NCI-H1048 (cell line): ENCODE data around the gene CELA1.

Experiments used
- DNase-seq: peaks from one replicate; lab custom pipeline; 2025; lab: John Stamatoyannopoulos, UW

Gene CELA1

DNA sequence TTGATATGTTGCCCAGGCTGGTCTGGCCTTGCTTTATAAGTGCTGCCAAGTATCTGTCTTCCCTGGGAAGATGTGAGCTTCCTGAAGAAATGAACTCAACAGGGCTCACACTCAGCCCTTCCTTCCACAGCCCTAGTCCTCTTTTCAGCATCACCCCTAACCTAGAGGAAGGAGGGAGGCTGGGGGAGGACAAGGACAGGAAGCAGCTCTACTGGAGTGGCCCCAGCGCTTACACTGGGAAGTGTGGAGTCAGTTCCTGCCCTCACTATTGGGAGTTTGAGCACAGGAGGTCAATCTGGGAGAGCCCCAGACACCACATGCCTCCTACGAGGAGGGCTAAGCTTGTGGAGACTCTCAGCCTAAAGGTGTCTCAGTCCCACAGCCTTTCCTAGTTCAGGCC lies 27.9 kb upstream of the CELA1 start:
- DNase-seq: no peak

DNA sequence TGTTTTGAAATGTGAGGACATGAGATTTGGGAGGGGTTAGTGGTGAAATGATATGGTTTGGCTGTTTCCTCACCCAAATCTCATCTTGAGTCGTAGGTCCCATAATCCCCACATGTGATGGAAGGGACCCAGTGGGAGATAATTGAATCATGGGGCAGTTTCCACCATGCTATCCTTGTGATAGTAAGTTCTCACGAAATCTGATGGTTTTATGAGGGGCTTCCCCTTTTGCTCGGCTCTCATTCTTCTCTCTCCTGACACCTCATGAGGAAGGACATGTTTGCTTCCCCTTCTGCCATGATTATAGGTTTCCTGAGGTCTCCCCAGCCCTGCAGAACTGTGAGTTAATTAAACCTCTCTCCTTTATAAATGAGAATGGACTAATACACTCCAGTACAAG lies 26.7 kb upstream of the CELA1 start:
- DNase-seq: no peak

DNA sequence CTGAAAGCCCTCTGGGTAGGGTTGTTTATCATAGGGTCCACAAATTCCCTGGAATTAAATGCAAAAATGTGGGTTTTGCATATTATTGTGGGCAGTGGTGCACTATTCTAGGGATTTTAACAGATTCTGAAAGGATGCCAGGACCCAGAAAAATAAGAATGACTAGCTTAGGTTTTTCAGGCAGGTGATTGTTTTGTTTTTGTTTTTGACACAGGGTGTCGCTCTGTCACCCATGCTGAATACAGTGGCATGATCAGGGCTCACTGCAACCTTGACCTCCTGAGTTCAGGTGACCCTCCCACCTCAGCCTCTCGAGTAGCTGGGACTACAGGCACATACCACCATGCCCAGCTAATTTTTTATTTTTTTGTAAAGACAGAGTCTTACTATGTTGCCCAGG lies 25.5 kb upstream of the CELA1 start:
- no peak for DNase-seq

DNA sequence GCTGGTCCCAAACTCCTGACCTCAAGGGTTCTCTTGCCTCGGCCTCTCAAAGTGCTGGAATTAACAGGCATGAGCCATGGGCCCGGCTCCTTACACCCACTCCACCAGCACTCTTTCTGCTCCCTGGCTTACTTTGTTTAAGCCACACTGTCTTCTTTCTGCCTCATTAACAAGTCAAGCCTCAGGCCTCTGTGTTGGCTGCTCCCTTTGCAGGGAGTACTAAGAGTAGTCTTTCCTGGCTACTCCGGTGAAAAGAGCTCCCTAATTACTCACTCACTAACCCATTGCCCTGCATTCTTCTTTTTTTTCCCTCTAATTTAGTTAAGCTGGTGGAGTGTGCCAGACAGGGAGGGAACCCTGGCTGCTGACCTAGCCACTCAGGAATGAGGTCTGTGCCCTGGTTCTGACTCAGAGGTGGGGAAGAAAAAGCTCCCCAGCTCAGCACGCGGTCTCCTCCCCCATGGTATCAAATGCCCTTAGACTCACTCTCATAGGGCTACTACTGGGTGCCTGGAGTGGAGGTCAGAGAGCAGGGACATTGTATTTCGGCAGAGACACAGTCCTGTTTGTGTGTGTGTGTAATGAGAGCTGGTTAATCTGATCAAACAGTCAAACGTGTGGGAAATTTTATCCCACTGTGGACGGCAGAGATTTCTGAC lies 24.9 kb upstream of the CELA1 start:
- DNase-seq: no peak

DNA sequence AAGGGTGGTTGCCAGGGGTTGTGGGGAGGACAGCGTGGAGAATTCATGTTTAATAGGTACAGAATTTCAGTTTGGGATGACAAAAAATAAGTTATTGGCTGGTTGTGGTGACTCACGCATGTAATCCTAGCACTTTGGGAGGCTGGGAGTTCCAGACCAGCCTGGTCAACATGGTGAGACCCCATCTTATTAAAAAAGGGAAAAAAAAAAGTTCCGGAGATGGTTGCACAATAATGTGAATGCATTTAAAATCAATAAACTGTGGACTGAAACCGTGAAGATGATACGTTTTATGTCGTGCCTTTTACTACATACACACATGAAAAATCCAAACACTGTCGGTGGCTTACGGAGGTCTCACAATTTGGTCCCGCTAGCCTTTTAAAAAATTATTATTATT lies 24.2 kb upstream of the CELA1 start:
- DNase-seq: no peak

DNA sequence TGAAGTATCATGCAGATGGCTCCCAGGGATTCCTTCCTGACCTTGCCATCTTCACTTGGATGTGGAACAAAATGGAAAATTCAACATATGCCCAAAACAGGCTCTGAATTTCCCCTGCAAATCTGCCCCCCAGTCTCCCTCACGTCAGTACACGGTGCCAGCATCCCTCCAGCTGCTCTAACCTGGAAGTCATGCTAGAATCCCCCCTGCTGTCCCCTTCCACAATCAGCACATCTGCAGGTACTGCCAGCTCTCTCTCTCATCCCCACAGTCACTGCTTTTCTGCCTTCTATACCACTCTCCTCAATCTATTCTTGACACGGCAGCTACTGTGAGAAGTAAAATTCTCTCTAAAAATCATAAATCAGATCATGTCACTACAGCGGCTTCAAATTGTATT lies 23.1 kb upstream of the CELA1 start:
- no peak for DNase-seq

DNA sequence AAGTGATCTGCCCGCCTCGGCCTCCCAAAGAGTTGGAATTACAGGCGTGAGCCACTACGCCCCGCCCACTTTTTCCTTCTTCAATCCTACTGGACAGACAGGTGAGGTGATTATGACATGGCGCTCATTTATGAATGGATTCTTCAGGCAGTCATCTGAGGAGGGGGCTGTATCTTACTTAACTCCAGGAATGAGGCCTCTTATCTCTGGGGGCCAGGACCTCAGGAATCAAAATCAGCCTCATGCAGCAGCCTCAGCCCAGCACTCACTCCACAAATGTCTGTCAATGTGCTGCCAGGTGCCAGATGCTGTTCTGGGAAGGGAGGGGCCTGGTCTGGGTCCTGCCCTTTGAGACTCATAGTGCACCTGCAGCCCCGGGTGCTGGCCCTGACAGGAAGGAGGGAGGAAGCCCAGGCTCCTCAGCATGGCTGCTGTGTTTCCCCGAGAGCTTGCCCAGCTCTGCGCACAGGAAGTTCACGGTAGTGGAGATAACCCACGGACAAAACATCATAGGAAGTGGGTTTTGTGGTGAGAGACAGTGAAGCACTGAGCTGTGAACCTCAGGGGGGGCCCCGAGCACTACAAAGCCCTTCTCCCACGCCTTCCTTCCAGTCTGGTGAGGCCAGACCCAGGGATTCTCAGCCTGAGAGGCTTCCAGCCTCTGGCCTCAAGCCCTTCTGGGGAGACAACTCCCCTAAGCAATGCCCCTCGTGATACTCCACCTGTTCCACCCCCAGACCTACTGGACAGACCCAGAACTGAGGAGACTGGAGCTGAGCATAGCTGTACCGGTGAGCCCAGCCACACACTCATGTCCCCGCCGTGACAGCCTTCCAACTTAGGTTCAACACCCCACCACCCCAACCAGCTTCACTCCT lies 22.4 kb upstream of the CELA1 start:
- no peak for DNase-seq

DNA sequence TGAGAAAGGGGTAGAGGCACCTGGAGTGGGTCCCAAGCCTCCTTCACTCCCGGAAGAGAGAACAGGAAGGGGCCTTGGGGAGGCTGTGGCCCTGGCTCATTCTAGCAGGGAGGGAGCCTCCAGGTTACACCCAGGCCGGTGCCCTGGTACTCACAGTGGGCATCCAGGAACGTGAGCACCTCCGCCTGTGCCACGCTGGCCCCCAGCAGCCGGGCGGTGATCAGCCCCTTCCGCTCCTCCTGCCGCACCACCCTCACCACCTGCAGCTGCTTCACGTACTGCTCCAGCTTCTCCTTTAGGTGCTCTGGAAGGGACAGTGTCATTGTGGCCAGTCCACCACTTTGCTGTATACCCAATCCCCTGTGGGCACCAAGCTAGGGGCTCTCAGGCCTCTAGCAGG lies 18.8 kb upstream of the CELA1 start:
- DNase-seq: no peak

DNA sequence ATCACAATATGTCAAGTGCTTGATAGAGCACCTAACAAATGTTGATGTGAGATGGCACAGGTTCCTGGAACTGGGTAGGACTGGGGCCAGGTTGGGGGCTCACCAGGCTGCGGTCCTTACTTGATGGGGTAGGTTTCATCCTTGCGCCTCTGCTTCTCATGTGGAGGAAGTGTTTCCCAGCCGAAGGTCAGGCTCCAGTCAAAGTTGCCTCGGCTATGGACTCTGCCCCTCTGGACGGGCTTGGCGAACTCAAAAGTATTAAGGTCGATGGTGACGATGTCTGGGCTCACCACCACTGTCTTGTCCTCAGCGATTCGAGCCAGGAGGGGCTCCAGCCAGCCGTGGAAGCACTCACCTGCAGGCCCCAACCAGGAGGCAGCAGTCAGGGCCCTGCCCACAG lies 17.5 kb upstream of the CELA1 start:
- no peak for DNase-seq

DNA sequence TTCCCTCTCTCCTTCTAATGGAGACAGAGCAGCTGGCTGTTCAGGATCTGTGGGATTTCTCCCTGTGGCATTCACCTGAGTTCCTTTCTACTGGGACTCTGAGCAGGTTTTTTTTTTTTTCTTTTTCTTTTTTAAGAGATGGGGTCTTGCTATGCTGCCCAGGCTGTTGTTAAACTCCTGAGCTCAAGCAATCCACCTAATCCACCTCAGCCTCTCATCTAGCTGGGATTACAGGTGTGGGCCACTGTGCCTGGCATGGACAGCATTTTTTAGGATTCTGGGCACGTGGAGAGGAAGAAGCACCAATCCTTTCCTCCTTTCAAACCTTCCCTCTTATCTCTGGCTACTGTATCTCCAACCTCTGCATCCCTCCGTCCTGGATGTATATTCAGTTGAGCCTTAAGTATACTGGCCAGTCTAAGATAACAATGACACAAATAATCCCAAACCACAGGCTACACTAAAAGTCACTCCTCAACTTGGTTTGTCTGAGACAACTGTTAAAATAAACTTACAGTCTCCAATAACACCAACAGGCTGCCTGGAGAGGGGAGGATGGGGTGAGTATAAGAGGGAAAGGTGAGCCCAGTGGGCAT lies 16.4 kb upstream of the CELA1 start:
- no peak for DNase-seq

DNA sequence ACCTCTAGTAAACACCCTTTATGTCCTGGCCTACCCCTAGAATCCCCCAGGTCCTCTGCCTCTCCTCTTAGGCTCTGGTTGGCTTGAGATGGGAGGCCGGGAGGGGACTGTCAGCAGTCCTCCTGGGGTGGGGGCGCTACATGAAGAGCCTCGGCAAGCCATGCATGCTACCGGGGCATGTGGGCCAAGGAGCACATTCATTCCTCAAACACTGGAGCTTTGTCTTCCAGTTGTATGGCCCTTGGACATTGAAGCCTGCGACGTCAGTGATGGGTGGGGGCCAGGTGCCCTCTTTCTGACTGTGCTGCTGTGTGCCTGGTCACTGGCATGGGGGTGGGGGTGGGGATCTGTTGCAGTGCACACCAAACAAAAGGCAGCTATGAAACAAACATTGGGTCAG lies 15.8 kb upstream of the CELA1 start:
- no peak for DNase-seq

DNA sequence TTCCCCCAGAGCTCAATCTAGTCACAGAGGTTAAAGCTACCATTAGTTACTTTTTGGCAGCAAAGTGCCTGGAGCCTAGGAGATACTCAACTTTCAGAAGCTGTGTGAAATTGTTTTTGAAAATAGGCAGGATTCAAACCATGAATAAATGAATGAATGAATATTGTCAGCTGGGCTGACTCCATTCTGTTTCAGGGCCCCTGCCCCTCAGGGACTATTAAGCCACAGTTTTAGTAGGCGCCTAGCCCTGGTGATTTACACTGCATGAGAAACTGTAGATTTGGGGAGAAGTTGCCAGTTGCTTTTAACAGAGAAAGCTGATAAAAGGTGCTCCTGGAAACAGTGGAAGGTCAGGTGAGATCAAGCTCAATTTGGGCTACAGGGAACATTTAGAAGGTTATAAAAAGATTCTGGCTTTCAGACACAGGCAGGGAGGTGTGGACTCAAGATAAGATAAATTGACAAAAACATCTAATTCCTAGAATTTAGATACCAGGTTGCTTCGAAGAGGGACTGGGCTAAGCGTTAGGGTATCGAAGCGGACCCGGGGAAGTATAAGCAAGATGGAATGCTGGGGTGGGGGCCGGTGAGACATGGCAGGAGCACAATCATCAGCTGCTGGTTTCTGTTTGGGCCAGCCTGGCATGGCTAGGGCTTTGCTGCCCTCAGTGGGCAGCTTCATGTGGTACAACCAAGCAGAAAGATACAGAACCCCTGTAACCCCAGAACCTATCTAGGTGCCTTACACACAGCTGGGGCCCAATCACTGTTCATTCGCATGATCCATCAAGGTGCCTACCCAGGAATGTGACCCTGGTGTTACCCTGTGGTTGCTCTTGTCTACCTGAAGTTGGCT lies 14.9 kb upstream of the CELA1 start:
- no peak for DNase-seq

DNA sequence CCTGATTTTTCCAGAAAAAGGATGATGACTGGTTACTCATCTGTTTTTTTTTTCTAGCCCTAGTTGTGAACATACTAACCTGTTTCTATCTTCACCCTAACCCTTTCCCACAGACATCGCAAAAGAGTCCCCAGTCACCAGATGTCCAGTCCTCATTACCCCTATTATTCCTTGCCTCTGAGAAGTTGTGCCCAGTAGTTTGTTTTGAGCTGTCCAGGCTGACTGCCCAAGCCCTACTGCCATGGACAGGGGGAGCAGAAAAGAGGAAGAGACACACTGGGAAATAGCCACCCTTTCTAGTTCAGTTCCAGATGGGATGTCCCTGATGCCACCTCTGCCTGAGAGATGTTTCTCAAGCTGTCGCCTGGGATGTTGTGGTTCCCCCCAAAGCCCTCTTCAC lies 13.8 kb upstream of the CELA1 start:
- DNase-seq: no peak

DNA sequence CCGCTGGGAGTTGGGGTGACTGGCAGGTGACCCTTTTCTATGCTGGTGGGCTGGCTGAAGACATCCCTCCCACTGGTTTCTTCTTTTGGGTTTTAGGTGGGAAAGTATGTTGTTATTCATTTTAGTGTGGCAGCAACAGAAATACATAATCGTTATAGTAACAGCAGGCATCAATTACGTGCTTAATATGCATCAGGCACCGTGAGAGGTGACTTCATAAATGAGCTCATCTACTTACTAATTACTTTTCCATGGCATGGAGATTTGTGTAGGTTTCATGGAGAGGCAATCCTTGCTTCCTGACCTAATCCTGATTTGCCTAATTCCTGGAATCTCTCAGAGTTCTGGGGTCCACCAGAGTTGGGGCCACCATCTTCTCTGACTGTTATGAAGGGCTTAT lies 13.4 kb upstream of the CELA1 start:
- no peak for DNase-seq

DNA sequence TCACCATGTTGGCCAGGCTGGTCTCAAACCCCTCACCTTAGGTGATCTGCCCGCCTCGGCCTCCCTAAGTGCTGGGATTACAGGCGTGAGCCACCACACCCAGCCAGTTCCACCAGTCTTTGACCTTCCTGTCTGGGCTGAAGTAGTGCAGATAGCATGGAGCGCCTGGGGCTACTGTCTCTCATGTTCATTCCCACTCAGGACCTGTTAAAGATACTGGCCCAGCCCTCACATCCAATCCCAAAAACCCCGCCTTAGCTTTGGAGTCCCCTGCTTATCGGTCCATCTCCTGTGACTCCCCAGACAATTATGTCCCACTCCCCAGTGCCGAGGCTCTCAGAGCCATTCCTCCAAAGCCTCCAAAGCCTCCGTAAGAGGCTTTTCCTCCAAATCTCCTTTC lies 12.0 kb upstream of the CELA1 start:
- DNase-seq: no peak

DNA sequence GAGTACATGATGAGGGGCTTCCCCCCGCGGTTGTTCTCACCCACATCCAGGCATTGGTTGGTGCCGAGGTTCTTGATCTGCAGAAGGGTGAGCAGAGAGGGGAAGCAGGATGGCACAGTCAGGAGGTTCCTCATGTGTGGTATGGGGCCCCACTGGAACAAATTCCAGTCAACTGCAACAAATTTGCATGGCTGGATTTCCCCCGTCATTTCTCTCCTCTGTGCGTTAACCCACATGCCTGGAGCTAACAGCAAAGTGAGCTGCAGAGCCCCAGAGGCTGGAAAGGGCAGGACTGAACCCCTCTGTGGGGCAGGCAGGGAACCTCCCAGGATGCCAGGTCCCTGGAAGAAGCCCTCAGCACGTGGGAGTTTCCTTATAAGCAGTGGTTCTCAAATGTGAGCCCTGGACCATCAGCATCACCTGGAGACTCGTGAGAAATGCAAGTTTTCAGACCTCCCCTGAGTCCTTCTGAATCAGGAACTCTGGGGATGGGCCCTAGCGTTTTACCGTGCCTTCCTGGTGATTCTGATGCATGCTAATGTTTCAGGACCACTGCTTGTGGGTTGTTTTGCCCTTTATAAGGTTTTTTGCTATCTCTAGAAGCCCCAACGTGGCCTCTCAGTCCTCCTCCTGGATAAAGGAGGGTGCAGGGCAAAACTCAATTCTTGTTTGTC lies 11.0 kb upstream of the CELA1 start:
- no peak for DNase-seq

DNA sequence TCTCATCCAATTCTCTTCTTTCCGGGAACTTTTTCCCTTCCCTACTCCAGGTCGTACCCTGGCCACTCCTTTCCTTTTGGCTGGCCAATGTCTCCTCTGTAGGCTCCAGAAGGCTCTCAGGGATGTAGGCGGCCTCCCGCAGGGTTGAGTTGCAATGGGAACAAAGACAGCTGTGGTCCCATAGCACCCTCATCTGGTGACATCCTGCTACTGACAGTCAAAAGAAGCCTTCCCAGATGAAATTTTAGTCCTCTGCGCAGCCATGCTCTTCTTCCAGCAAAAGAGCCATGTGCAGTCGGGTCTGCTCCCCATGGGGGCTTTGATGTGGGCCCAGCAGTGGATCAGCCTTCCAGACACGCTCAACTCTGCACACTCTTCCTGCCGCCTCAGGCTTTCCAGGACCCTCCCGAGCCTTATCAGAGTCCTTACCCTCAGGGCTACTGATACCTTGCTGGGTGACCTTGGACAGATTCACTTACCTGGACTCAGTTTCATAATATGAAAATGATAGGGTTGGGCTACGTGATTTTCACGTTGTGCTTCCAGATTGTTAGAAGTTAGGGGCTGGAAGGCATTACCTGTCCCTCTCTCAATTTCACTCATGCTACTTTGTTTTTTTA lies 5.5 kb upstream of the CELA1 start:
- DNase-seq: peak; percentile 11

DNA sequence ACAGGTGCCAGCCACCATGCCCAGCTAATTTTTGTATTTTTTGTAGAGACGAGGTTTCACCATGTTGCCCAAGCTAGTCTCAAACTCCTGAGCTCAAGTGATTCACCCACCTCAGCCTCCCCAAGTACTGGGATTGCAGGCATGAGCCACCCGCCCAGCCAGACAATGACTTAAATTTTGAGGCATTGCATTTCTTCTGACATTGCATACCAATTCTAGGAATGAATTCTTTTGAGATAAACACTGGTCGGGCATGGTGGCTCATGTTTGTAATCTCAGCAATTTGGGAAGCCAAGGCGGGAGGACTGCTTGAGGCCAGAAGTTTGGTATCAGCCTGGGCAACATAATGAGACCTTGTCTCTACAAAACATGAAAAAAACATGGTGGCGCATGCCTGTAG lies 2.5 kb upstream of the CELA1 start:
- no peak for DNase-seq

DNA sequence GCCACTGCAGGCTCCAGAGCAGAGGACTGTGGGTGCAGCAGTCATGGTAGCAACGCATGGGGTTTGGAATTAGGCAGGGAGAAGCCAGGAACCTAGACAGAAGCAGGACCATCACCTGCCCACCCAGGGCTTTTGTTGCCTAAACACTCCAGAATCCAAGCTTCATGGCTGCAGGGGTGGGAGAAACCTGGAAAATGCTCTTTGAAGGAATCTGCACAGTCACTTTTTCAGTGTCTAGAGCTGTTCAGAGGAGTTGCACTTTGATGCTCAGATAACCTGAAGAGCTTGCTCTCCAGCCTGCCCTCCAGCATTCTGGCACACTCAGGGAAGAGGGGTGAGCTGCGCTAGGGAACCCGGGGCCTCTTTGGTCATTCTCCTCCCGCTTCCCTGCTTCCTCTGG lies 1.6 kb upstream of the CELA1 start:
- DNase-seq: no peak

DNA sequence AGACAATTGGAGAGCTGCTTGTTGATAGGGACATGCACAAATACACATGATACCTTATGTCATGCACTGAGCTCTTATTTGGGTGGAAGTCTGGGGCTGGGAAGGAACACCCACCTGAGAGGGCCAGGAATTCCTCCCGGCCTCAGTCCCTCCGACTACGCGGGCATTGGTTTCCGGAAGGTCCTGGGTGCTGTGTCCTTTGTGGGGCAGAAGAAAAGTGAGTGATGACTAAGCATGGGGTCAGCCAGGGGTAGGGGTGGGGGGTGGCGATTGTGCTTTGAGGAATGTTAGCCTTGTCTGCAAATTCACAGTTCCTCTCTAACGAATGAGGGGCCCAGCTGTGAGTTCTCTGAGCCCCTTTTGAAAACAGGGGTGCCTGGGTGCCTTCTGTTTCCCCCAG lies 798 bp downstream of the CELA1 start:
- DNase-seq: no peak

DNA sequence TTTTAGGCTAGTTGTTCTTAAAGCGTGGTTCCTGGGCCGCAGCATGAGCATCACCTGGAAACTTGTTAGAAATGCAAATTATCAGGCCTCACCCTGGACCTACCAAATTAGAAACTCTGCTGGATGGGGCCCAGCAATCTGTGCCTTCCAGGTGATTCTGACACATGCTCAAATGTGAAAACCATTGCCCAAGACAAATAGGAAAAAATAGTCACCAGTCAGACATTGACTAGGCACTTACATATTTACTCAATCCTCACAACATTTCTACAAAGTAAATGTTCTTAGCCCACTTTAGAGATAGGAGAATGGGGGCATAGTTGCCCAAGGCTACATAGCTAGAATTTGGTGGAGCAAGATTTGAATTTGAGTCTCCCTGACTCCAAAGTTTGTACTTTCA lies 3.3 kb downstream of the CELA1 start:
- DNase-seq: no peak
